Cardiac septum (tissue), 1 donor: ENCODE data around the gene ALPP. TPM values are rescaled to one million over a fixed set of nuclear protein-coding genes. Genes with fewer than 3 reads are reported as not detected.
"Not testable (repeated sequence)": the region's sequence is repeated elsewhere in the genome, so short reads cannot be mapped to it uniquely, and the experiment has no call there.

Experiments
- DNase-seq: peaks from one replicate; pipeline ENCODE4 v3.0.0-alpha.2; 2020; ENCODE audit warnings: low spot score
- intact Hi-C: fragments of 100-400 bp; cut with DNase I; formaldehyde crosslinking; loops from one replicate; pipeline ENCODE4 v1.14.0; 2022
- total RNA-seq: library from RNA; stranded (reverse); fragmentation: NEBNext Ultra II Directional; extraction: Animal tissue kit (Norgen Biotek cat#: 25700); gene quantifications from one replicate; pipeline ENCODE4 v1.2.1, GENCODE V29; 2021
- donor health status: DM: no; HTN: no; CAD: no.

The ALPP gene
- total RNA-seq, 1 donor from 2014 or later: not detected

GRCh38 chr2:232396683-232397082, 18.1 kb downstream of the ALPP start:
- no peak for DNase-seq
- intact Hi-C loops: no loop called here

GRCh38 chr2:232398293-232399034, 19.9 kb downstream of the ALPP start:
- intact Hi-C loops: no loop called here
- DNase-seq: no peak

GRCh38 chr2:232400256-232401015, 21.9 kb downstream of the ALPP start:
- intact Hi-C loops: no loop called here
- DNase-seq: no peak

- intact Hi-C loops: no loop called here
- DNase-seq: peak; percentile 57
Measured at GRCh38 chr2:232402518-232402917, 24.0 kb downstream of the ALPP start.

GRCh38 chr2:232405943-232406510, 27.5 kb downstream of the ALPP start:
- DNase-seq: no peak
- intact Hi-C loops: no loop called here

- DNase-seq: no peak
- intact Hi-C loops: no loop called here
Measured at GRCh38 chr2:232406556-232407310, 28.2 kb downstream of the ALPP start, which contains the start of gene ALPG. Gene ALPG (plus strand): TSS chr2:232406844. CDS start chr2:232406895, 51 bp downstream.

- intact Hi-C loops, DNase-seq: not testable (repeated sequence)
Measured at GRCh38 chr2:232407428-232408150, 29.0 kb downstream of the ALPP start.

- DNase-seq, intact Hi-C loops: not testable (repeated sequence)
Measured at GRCh38 chr2:232408269-232408668, 29.7 kb downstream of the ALPP start.

GRCh38 chr2:232409617-232410016, 31.1 kb downstream of the ALPP start:
- DNase-seq, intact Hi-C loops: not testable (repeated sequence)

GRCh38 chr2:232410238-232410900, 31.8 kb downstream of the ALPP start:
- intact Hi-C loops: no loop called here

GRCh38 chr2:232411901-232412629, 33.5 kb downstream of the ALPP start:
- intact Hi-C loops: no loop called here

More at GRCh38 chr2:232410238-232410900, 31.8 kb downstream of the ALPP start:
- no peak for DNase-seq

GRCh38 chr2:232412986-232413385, 34.4 kb downstream of the ALPP start:
- DNase-seq: no peak
- intact Hi-C loops: no loop called here

More at GRCh38 chr2:232411901-232412629, 33.5 kb downstream of the ALPP start:
- no peak for DNase-seq

GRCh38 chr2:232415138-232415690, 36.7 kb downstream of the ALPP start:
- peak; percentile 29 for DNase-seq

GRCh38 chr2:232415736-232416520, 37.4 kb downstream of the ALPP start:
- intact Hi-C loops: no loop called here

More at GRCh38 chr2:232415138-232415690, 36.7 kb downstream of the ALPP start:
- intact Hi-C loops: no loop called here

GRCh38 chr2:232416521-232417470, 38.2 kb downstream of the ALPP start:
- intact Hi-C loops: no loop called here
- peak; percentile 67 for DNase-seq

More at GRCh38 chr2:232415736-232416520, 37.4 kb downstream of the ALPP start:
- peak; percentile 44 for DNase-seq

- intact Hi-C loops: no loop called here
- DNase-seq: no peak
Measured at GRCh38 chr2:232417489-232417888, 38.9 kb downstream of the ALPP start.
